ENCODE data around the gene CNP. TPM values are rescaled to one million over a fixed set of nuclear protein-coding genes. Genes with fewer than 3 reads are reported as not detected.

Gene CNP
- total RNA-seq, 1 donor = 64.3 TPM

DNA sequence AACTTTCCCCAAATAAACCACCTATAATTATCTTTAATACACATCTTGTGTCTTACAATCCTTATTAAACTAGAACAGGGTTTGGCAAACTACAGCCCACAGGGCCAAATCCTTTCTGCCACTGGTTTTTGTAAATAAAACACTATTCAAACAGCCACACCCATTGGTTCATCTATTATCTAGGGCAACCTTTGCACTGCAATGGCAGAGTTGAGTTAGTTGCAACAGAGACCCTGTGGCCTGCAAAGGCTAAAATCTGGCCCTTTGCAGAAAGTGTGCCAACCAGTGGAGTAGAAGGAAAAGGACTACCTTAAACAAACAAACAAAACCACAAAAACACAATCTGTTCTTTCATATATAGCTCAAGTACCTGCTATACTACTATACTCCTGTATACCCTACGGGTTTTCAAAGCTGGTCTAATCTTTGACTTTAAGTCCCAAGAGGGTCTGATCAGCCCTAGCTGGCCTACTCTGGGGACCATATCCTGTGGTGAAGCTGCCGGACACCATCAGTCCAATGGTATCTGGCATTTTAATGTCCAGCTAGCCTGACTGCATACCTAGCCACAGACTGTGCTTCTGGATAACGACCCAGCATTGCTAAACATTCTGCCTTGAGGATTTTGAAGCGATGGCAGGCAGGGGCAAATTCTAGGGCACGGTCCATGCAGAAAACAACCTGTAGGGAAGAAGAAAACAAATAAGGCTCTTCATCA lies 23.3 kb downstream of the CNP start:
- TF ChIP-seq, protein P1, sequence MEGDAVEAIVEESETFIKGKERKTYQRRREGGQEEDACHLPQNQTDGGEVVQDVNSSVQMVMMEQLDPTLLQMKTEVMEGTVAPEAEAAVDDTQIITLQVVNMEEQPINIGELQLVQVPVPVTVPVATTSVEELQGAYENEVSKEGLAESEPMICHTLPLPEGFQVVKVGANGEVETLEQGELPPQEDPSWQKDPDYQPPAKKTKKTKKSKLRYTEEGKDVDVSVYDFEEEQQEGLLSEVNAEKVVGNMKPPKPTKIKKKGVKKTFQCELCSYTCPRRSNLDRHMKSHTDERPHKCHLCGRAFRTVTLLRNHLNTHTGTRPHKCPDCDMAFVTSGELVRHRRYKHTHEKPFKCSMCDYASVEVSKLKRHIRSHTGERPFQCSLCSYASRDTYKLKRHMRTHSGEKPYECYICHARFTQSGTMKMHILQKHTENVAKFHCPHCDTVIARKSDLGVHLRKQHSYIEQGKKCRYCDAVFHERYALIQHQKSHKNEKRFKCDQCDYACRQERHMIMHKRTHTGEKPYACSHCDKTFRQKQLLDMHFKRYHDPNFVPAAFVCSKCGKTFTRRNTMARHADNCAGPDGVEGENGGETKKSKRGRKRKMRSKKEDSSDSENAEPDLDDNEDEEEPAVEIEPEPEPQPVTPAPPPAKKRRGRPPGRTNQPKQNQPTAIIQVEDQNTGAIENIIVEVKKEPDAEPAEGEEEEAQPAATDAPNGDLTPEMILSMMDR (IDR thresholded peaks at IDR 0.05; ENCODE audit: insufficient read depth, low read length) = no peak
- H3K4me3 ChIP-seq (ENCODE audit: low read depth, low read length) = no peak overlapping the region
- DNase-seq (ENCODE audit: low read depth) = no peak

DNA sequence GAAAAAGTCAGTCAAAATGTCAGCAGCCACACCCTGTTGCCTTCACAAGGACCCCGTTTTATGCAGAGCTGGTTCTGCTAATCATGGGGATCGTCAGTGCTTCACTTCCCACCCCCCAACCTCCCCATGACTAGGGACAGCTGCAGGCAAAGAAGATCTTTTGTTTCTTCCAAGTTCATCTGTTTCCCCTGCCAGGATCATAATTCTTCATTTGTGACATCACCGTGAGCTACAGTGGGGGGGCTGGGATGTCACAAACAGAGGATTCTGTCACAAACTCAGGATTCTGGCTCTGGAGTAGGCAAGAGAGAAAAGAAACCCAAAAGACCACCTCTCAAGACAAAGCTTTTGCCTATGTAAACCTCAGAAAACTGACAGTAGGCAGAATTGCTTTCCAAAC lies 26.0 kb downstream of the CNP start:
- TF ChIP-seq, protein P1 (IDR thresholded peaks at IDR 0.05; ENCODE audit: insufficient read depth, low read length) = no peak
- DNase-seq (ENCODE audit: low read depth) = no peak
- H3K4me3 ChIP-seq (ENCODE audit: low read depth, low read length) = no peak overlapping the region

DNA sequence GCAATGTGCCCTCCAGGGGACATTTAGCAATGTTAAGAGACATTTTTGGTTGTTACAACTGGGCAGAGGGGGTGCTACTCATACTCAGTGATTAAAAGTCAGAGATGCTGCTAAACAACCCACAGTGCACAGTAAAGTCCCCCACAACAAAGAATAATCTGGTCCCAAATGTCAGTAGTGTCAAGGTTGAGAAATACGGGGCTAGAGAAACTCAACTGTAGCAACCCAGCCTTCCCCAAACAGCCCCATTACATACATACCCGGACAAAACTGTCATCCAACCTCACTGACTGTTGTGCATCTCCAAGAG lies 30.2 kb downstream of the CNP start:
- no peak overlapping the region for H3K4me3 ChIP-seq (ENCODE audit: low read depth, low read length)
- DNase-seq (ENCODE audit: low read depth) = no peak
- TF ChIP-seq, protein P1 (IDR thresholded peaks at IDR 0.05; ENCODE audit: insufficient read depth, low read length) = no peak

DNA sequence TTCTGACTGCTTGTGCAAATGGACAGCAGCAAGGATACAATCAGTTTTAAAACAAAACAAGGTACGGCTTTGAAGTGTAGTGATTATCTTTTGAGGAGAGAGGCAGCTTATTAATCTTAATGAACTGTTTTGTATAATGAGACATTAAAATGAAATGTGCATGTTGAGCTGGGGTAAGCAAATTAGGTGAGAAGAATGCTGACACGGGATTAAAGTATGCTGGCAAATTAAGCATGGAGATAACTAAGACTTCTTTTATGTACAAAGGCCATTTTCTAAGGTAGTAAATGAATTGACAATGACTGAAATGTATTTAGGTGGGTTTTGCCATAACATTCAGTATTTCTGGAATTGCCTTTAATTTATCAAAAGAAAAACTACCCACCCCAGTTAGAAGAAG lies 31.9 kb downstream of the CNP start:
- TF ChIP-seq, protein P1 (IDR thresholded peaks at IDR 0.05; ENCODE audit: insufficient read depth, low read length) = no peak
- DNase-seq (ENCODE audit: low read depth) = no peak
- H3K4me3 ChIP-seq (ENCODE audit: low read depth, low read length) = no peak overlapping the region

DNA sequence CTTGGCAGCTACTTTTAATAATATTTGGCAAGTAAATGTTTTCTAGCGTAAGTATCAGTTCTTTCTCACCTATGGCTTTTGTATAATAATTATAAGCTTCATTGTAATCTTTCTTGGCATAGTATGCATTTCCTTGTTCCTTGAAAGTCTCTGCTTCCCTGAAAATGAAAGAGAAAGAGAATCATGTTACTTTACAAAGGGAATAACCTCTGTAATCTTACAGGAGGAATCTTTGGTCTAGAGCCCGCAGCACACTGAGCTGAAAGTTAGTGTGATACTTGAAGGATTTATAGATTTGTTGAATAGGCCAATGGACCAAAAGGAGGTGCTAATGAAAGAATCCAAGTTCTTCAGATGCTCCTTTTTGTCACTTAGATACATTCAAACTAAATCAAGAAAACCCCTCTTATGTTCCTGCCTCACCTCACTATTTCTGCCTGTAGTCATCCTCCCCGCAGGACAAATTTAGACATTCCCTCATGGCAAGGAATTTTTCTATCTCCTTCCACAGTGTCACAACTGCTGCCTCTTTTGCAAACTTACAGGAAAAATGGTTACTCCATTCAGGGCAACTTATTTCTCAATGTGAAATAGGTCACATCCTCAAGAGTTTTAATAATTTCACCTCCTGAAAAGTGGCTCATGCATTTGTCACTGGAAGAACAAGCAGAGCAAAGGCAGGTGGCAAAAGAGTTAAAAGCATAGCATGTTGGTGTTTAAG lies 34.0 kb downstream of the CNP start:
- TF ChIP-seq, protein P1 (IDR thresholded peaks at IDR 0.05; ENCODE audit: insufficient read depth, low read length) = no peak
- DNase-seq (ENCODE audit: low read depth) = no peak
- H3K4me3 ChIP-seq (ENCODE audit: low read depth, low read length) = no peak overlapping the region

DNA sequence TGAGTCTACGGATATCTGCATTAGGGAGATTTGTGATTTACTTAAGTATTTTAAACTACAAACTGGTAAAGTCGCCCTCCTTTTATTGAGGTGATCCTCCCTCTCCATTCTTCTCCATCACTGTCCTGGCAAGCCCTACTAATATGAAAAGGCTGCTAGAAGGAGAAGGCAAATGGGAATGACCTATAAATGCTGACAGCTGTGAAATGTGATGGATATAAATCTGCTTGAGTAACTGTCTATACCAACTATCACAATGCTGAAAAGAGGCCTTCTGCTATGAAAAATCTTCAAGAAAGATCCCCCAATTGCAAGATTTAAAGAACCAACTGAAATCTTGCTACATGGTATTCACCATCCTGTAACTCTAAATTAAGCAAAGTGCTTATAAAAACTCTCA lies 35.1 kb downstream of the CNP start:
- TF ChIP-seq, protein P1 (IDR thresholded peaks at IDR 0.05; ENCODE audit: insufficient read depth, low read length) = no peak
- no peak overlapping the region for H3K4me3 ChIP-seq (ENCODE audit: low read depth, low read length)
- no peak for DNase-seq (ENCODE audit: low read depth)
